GM20000 (cell line): ENCODE data around the gene DNAJC19.

ENCODE experiments used
- DNase-seq: peaks from one replicate; pipeline ENCODE4 v3.0.0; 2012; ENCODE audit warnings: low spot score
- CTCF ChIP-seq: IDR thresholded peaks from 2 replicates; pipeline ENCODE4 v1.5.1; 2012; ENCODE audit warnings: mild to moderate bottlenecking, control low read depth; ENCODE audit errors: extremely low read depth, missing control alignments

DNAJC19 gene

GRCh38 chr3:180961552-180961951 lies 28.0 kb downstream of the DNAJC19 start:
- TF ChIP-seq CTCF, result no peak
- no peak for DNase-seq

- no peak for DNase-seq
- no peak for TF ChIP-seq CTCF
Measured at GRCh38 chr3:180961087-180961486, 28.4 kb downstream of the DNAJC19 start.

- no peak for DNase-seq
- no peak for TF ChIP-seq CTCF
Measured at GRCh38 chr3:180959691-180960090, 29.8 kb downstream of the DNAJC19 start.

GRCh38 chr3:180947761-180948390 lies 41.7 kb downstream of the DNAJC19 start:
- no peak for TF ChIP-seq CTCF
- peak; percentile 16 for DNase-seq

GRCh38 chr3:180940826-180941225 lies 48.7 kb downstream of the DNAJC19 start:
- no peak for TF ChIP-seq CTCF
- DNase-seq, result no peak

- TF ChIP-seq CTCF, result no peak
- no peak for DNase-seq
Measured at GRCh38 chr3:180934638-180935037, 54.9 kb downstream of the DNAJC19 start.
